HG02678 (cell line): ENCODE measurements around the gene PAFAH1B1.

Source experiments
- ATAC-seq: cut with Tn5 transposase; IDR thresholded peaks from one replicate; pipeline ENCODE4 v1.9.1; 2021; ENCODE audit warnings: mild to moderate bottlenecking, moderate library complexity; ENCODE audit not compliant: unreplicated experiment

The PAFAH1B1 gene

GRCh38 chr17:2712300-2713043 is 119.0 kb downstream of the PAFAH1B1 start:
- no peak for ATAC-seq

GRCh38 chr17:2713881-2714280 is 120.4 kb downstream of the PAFAH1B1 start:
- ATAC-seq, result no peak

GRCh38 chr17:2716649-2717048 is 123.2 kb downstream of the PAFAH1B1 start:
- ATAC-seq, result no peak

- no peak for ATAC-seq
Observed at GRCh38 chr17:2718150-2718938, 124.9 kb downstream of the PAFAH1B1 start.

GRCh38 chr17:2719861-2720260 is 126.4 kb downstream of the PAFAH1B1 start:
- no peak for ATAC-seq

GRCh38 chr17:2721603-2722002 is 128.1 kb downstream of the PAFAH1B1 start:
- ATAC-seq, result no peak

GRCh38 chr17:2722611-2723010 is 129.2 kb downstream of the PAFAH1B1 start:
- ATAC-seq, result no peak

- ATAC-seq, result no peak
Observed at GRCh38 chr17:2723505-2723996, 130.1 kb downstream of the PAFAH1B1 start.

- ATAC-seq, result no peak
Observed at GRCh38 chr17:2723997-2724783, 130.7 kb downstream of the PAFAH1B1 start.

- ATAC-seq, result no peak
Observed at GRCh38 chr17:2724784-2725164, 131.3 kb downstream of the PAFAH1B1 start.

- ATAC-seq, result no peak
Observed at GRCh38 chr17:2730764-2731353, 137.4 kb downstream of the PAFAH1B1 start.

- no peak for ATAC-seq
Observed at GRCh38 chr17:2731807-2732206, 138.4 kb downstream of the PAFAH1B1 start.

- no peak for ATAC-seq
Observed at GRCh38 chr17:2734939-2735338, 141.5 kb downstream of the PAFAH1B1 start.
